HT1080 (cell line): Measurements from ENCODE around the gene SOS1. TPM values are rescaled to one million over a fixed set of nuclear protein-coding genes. Genes with fewer than 3 reads are reported as not detected.

Source experiments
- DNase-seq: peaks from one replicate; pipeline ENCODE4 v3.0.0-alpha.2; 2015; ENCODE audit warnings: low read depth
- total RNA-seq: library from RNA; depleted of rRNA; stranded (reverse); fragments of >200 nt; shearing (Covaris generic); gene quantifications from 2 replicates; pipeline ENCODE4 v1.2.3, GENCODE V29; 2014

Gene SOS1
- total RNA-seq, 1 experiment from 2014 or later, result 11.4 TPM

DNA sequence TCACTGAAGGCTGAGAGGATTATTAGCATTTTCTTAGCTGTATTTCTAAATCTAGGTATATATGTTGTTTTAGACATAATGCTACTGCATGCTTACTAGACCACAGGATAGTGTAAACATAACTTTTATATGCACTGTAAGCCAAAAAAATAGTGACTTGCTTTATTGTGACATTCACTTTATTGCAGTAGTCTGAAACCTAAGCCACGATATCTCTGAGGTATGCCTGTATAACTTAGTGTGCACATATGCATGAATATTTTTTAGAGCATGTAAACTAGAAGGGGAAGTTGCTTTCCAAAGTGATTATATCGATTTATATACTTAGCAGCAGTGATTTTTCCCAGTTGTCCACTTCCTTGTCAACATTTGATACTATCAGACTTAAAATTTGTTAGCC, 81.8 kb downstream of the SOS1 start:
- no peak for DNase-seq

DNA sequence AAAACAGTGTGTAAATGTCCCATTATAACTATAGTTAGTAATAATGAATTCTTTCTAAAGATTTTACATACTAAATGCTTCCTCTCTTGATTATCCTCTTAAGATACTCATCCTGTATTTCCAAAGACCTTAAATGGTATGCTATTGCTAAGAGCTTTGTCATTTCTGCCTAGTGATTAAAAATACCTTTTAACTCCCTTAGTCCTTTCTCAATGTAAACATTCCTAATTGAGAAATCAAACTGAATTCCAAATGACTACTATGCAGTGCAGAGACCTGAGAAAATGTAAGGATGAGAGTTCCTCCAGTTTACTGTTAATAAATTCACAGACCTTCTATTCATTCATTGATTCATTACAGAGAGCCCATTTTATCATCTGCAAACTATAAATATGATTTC, 86.9 kb downstream of the SOS1 start:
- no peak for DNase-seq

DNA sequence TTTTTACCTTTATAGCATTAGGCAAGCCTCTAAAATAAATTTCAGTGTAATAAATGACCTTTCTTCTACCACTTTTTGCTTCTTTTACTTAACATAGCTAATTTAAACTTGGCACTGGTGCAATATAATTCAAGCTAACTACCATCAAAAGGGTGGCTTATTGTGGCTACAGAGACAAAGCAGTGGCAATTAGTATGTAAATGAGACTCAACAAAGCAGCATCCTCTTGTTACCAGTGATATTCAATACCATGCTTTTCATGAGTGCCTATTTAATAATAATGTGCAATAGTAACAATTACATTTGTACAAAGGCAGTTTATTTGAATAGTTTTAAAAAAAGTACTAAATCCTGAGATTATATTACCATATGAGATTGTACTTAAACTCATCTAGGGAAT, 93.4 kb downstream of the SOS1 start:
- DNase-seq, result no peak

DNA sequence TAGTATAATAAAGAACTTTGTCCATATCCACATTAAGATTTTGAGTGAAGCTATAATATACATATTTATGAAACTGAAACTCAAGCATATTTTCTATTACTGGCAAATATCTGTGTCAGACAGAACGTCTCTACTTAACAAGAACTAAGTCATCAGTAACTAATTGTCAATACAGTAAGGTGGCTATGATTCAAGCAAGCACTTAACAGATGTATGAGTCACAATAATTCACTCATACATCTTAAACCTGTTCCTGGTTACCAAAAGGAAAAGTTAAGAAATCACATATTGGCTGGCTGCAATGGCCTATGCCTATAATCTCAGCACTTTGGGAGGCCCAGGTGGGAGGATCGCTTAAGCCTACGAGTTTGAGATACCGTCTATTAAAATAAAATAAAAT, 96.0 kb downstream of the SOS1 start:
- peak; percentile 40 for DNase-seq

DNA sequence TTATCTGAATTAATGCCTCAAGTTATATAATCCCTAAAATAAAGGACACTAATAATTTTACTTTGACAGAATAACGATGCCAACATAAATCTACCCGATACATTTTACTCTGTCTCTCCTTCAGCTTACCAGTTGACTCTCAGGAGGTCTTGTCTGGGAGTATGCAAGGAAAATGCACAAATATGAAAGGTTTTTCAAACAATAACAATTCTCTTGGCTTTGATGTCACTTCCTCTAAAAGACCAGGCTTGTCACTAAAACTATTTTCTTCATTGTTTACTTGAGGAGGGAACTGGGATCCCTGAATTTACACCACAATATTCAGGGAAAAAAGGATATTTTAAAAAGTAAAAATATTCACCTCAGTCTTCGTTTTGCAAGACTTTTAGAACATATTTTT, 97.2 kb downstream of the SOS1 start:
- no peak for DNase-seq

DNA sequence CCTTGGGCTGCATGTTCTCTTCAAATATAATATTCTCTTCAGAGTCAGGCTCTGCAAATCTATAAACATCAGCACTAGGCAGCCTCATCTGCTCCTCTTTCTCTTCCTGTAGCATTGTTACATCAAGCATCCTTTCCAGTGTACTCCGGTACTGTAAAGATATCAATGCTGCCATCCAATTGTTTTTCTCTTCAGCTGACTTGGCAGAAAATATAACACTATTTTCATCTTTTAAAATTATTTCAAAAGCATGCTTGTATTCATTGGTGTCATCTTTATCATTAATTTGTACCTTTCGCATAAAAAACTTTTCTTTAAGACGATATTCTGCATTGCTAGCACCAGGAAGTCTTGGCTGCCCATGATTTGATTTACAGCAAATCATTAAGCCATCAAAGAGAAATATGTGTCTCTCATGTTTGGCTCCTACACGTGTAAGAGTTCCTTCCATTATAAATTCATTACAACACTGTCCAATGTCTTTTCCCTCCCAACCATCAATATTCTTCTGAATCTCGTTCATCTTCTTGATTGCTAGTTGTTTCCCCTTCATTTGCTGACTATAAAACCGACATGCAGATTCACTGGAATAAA, 98.1 kb downstream of the SOS1 start:
- DNase-seq, result no peak

DNA sequence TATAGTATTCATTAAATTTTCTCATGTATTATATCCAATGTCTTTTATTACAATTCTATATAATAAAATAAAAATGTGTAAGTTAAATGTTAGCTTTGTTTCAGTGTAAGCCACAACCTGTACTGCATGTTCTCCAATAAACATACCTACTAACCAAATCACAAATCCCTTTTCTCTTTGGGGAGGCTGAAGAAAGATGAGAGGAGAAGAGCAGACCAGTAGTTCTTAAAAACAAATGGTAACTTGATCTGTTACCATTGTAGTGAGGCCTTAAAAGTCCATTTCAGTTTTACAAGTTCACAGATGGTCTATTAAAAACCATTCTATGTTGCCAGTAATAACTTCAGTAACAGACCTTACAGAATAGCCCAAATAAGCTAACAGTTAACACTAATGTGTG, 100.5 kb downstream of the SOS1 start:
- no peak for DNase-seq

DNA sequence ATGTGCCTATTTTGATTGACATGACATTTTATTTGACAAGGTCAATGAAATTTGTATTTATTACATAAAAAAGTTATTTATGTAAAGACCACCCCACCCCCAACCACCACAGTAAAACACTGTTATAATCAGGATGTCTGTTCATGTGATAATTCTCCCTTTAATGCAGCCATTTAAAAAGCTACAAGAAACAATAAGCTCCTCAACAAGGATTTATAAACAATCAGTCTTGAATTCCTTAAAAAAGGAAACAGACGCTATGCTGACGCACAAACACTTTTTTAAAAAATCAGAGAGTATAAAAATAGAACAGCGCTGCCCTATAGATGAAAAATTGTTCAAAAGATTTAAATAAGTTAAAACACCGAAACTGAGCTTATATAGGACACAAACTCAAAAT, 102.2 kb downstream of the SOS1 start:
- DNase-seq, result no peak

DNA sequence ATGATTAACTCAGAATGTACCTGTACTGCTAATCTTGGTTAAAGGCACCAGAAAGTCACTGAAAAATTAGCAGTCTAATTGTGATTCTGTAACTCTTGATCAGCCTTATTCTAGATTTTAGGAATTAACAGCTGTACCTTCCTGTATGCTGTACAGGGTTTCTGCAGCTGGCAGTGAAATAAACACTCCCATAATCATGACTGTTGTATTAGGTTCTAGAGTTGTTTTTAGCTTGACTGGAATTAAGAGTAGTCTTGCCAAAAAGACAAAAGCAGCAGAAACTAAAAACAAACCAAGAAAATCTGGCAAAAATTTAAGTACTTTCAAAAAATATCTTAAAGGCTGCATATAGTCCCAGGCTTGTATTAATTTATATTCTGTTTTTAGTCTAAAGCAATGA, 103.5 kb downstream of the SOS1 start:
- no peak for DNase-seq

DNA sequence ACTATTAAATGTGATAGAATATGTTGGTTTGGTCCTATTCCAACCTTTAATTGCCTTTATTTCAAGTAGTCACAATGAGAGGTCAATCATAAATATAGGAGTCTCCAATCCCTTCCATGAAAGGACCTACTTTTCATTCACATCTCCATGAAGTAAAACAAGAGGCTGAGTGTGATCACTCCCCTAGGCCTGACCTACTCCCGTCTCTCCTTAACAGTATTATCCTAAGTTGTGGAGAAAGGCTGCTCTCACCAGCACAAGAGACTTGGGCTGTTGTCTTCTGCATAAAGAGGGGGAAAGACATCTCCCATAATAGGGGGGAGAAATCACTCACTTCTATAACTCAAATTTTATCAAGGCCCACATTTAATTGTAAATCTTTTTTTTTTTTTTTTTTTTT, 105.4 kb downstream of the SOS1 start:
- DNase-seq, result no peak

DNA sequence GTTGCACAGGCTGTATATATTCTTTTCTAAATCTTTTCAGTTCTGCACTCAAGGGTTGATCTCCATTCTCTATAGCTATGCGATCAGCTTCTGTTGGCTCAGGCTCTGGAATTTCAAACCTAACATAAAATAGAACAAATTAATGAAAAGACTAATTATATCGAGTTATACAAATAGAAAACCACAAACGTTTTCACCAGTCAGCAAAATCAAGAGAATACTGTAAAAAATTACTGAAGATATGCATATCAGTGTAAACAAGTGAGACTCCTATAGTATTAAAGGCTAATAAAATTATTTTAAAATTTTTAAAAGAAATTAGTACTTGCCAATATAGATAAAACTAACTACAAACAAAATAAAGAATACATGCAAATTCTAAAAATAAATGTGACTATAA, 107.0 kb downstream of the SOS1 start:
- no peak for DNase-seq

DNA sequence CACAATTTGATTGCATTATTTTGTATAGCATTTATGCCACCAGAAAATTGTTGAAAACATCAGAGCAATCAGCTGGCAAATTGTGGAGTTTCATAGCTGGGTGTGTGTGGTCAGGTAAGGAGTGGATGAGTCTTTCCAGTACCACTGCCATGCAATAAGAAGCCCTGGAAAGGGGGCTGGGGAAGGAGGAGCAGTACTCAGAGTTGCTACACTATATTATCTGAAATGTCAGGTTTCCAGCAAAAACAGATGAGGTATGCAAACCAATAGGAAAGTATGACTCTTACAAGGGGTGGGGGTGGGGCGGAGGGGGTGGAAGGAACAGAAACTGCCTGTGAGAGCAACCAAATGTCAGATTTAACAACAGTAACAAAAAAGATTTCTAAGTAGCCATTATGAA, 112.2 kb downstream of the SOS1 start:
- DNase-seq, result no peak

DNA sequence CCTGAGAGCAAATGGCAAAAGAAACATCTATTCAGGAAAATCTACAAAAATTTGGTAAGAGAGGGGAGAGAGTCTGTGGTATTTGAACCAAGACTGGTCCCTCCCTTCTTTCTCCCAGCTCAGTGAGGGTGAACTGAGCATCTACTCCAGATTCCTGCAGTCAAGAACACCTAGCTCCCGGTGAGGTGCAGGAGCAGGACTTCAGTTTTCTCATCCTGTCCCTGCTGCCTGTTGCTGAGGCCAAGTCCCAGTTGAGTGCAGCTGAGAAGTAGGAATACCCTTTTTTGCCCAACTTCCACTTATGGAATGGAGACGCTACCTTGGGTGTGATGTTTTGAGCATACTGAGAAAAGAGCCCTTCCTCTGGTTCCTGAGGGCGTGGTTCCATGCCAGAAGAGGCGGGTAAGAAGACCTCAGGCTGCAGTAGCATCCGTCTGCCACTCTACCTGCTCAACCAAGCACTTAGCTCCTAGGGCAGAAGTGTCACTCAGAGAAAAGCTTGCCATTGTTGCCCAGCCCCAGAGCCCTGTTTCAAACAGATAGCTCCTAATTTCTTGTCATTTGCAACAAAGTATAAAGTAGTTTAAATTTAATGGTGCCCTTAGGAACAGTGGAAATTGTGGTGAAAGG, 112.9 kb downstream of the SOS1 start:
- DNase-seq, result no peak

DNA sequence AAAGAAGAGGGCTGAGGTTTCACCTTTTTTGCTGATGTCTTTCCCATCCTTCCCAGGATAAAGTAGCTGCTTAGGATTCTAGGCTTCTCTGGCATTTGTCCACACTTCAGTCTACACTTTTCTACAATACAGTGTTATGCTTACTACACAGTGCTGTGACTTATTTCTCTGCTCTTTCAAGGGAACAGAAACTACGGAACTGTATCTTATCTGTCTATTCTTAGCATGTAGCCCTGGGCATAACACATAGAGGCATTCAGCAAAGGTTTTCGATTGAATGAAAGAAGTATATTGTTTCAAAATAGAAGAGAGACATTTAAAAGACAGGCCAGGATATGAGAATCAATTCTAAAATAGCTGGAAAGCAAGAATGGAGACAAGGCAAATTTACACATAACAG, 120.3 kb downstream of the SOS1 start:
- no peak for DNase-seq

DNA sequence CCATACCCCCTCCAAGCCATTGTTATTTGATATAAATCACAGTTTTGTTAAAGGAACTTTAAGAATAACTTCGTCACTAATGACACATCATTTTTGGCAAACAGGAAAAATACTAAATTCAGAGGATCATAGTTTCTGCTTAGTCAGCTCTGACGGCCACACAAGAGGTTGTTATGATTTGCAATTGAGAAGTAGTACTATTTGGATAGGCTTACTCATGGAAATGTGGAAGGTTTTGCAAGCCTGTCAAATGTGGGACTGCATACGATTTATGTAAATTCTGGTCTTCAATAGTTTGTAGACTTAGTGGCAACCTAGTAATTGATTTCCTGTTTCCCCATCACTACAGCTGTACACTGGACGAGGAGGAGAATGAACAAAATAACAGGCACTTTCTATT, 123.1 kb downstream of the SOS1 start:
- peak; percentile 87 for DNase-seq

DNA sequence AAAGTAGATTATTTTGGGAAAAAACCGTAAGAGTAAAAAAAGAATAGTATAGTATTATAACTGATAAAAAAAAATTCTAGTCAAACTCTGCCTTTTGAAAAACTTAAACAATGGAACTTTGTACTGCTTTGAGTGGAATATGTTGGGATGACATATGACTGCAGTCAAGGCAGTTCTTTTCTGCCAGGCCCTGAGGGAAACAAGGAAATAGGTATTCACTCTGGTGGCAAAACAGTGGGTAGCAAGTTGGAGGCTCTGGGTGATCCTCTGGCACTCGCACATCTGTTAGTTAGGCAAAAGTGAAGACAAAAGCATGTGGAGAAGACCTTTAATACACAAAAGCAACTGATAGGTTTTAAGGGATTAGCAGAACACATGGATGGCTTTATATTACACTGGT, 129.0 kb downstream of the SOS1 start:
- DNase-seq, result no peak

DNA sequence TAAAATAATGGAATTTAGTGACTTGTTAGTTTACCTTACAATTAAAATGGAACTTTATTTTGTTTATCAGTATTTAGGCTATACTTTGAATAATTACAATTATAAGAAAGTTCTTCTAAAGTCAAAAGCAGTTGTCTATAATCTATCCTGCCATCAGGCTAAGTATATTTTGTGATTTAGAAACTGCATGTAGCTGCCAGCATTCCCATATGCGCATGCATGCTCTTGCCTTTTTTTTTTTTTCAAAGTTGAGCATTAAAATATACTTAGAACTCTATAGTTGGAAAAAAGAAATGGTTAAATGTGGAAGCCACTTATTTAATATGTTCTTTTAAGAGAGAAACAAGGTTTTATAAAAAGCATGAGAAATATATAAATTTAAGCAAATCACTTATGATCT, 132.1 kb downstream of the SOS1 start:
- DNase-seq, result no peak

DNA sequence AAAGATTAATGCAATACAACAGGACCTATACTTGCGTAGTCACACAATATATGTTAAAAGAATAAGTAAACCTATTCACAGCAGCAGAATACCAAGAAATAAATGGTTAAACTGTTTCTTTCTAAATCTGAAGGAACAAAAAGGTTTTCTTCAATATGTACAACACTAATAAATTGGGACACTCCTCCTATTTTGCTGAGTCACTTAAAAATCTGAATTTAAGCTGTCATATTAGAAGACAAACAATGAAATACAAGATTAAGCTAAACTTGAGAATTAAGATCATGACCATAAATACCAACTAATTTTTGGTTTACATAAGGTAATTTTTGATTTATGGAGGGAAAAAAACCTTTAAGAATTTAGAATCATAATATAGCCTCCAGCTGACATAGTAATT, 138.4 kb downstream of the SOS1 start:
- DNase-seq, result no peak

DNA sequence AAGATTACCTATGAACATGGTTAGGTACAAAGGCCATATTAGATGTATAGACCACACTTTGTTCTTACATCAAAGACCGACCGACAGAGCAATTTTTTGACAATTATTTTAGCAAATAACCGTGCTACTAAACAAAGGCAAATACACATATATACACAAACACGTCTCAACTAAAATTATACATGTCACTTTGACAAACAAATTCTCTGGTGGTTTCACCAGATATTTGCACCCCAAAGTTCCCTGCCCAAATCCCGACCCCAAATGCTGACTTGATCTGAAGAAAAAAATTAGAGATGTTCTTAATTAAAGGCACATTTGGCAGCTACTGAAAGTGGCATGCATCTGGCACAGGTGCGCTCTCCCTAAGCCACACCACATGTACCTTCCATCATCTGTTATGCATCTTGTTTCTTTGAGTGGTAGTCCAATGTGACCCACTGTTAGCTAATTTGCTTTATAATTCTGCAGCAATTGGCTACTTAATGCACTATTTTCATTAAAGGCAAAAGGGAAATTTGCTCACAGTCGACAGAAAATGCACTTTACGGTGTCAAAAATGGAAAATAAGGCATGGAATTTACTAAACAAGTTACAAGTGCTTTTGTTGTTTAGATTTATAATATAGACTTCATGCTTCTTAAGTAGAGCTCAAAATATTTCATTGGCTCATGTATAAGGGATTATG, 139.0 kb downstream of the SOS1 start:
- DNase-seq, result no peak

DNA sequence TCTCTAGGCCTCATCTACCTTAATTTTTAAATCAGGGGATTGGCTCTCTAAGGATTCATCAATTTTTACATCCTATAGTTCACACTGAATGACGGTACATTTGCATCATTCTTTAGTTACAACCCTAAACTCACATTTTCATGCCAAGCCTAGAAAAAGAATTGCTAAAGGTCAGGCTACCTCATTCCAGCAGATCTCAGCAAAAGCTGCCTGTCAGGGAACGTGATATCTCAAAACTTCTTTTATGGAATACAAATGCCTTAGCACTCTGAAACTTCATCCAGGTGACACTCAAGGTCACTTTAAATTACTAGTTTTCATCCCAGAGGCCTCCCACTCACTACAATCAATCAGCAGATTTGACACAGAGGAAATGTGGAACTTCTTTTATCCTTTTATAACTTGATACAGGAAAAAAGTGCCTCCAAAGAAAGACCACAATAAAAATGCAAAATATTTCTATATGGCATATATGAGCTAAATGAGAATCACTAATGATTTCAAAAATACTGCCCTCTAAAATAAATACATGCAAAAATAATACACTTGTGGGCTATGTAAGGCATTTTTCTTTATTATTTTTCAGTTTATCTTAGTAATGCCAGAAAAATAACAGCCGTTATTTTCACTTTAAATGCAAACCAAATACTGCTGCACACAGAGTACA, 139.7 kb downstream of the SOS1 start:
- DNase-seq, result no peak

DNA sequence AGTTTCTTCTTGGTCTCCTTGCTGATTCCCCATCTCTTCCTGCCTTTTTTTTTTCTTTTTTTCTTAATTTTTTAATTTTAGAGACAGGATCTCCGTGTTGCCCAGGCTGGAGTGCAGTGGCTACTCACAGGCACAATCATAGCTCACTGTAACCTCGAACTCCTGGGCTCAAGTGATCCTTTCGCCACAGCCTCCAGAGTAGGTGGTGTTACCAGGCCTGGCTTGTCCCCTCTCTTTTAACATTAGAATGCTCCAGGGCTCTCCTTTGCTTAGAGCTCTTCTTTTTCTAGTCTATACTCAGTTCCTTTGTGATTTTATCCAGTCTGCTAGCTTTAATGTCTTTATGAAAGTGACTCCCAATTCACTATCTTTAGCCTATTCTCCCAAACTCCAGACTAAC, 141.9 kb downstream of the SOS1 start:
- DNase-seq, result no peak

DNA sequence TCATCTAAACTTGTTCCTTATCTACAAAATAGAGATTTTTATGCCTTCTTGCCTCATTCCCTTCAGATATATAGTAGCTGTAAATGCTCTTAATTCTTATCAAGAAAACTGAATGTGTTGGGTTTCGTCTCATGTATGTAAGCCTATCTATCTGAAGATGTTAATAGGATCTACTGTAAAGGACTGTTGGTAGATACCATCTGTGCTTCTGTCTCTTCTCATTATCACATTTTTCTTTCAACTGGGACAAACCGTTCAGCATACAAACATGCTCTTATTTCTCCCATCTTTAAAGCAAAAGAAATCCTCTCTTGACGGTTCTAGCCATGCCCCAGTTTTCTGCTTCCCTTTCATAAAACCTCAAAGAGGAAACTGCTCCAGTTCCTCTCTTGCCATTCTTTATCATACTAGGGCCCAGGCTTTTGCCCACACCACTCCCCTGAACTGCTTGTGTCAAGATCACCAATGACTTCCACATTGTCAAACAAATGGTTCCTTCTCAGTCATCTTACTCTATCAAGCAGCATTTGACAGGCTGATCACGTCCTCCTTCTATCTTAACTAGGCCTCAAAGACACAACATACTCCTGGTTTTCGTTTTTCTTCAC, 142.5 kb downstream of the SOS1 start:
- no peak for DNase-seq
